GM13977 (cell line): ENCODE measurements around the gene IL1F10.

Experiments
- DNase-seq: peaks from one replicate; pipeline ENCODE4 v3.0.0; 2012; ENCODE audit warnings: low spot score
- in situ Hi-C: fragments of 300-500 bp; cut with MboI; formaldehyde crosslinking; loops from one replicate; pipeline ENCODE4 v1.12.0; 2022; ENCODE audit warnings: low sequenced_read_pairs, low pct_unique_long_range_greater_than_20kb, mixed read lengths, inconsistent platforms; ENCODE audit not compliant: unreplicated experiment
- TF ChIP-seq, protein P1 (sequence below): IDR thresholded peaks from 2 replicates; pipeline ENCODE4 v1.5.1; 2012; ENCODE audit warnings: mild to moderate bottlenecking, control low read depth; ENCODE audit not compliant: insufficient read depth; ENCODE audit errors: extremely low read depth, missing control alignments

Gene IL1F10

DNA sequence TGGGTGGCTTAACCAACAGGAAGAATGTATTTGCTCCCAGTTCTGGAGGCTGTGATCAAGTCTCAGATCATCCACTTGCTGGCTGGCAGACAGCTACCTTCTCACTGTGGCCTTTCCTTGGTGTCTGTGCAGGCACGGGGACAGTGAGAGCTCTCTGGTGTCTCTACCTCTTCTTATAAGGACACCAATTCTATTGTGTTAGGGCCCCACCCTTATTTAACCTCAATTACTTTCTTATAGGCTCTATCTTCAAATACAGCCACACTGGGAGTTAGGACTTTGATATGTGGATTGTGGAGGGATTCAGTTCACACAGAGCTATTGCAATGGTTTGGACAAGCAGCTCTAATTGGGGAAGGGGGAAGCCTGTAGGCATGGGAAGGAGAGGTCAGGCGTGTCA, 34.4 kb downstream of the IL1F10 start:
- no peak for DNase-seq
- in situ Hi-C loops = no loop called here
- TF ChIP-seq, protein P1, sequence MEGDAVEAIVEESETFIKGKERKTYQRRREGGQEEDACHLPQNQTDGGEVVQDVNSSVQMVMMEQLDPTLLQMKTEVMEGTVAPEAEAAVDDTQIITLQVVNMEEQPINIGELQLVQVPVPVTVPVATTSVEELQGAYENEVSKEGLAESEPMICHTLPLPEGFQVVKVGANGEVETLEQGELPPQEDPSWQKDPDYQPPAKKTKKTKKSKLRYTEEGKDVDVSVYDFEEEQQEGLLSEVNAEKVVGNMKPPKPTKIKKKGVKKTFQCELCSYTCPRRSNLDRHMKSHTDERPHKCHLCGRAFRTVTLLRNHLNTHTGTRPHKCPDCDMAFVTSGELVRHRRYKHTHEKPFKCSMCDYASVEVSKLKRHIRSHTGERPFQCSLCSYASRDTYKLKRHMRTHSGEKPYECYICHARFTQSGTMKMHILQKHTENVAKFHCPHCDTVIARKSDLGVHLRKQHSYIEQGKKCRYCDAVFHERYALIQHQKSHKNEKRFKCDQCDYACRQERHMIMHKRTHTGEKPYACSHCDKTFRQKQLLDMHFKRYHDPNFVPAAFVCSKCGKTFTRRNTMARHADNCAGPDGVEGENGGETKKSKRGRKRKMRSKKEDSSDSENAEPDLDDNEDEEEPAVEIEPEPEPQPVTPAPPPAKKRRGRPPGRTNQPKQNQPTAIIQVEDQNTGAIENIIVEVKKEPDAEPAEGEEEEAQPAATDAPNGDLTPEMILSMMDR = no peak

DNA sequence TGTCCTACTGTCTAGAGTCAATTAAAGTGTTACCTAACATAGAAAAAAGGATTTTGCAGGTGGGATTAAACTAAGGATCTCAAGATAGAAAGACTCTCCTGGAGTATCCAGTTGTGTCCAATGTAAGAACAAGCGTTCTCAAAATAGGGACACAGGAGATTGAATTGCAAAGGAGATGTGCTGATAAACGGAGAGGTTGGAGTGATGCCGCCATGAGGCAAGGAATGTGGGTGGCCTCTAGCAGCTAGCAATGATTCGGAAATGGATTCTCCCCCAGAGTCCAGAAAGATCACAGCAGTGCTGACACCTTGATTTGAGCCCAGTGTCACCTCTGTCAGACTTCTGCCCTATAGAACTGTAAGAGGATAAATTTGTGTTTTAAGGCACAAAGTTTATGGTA, 35.5 kb downstream of the IL1F10 start:
- TF ChIP-seq, protein P1 = no peak
- no peak for DNase-seq
- in situ Hi-C loops = no loop called here

DNA sequence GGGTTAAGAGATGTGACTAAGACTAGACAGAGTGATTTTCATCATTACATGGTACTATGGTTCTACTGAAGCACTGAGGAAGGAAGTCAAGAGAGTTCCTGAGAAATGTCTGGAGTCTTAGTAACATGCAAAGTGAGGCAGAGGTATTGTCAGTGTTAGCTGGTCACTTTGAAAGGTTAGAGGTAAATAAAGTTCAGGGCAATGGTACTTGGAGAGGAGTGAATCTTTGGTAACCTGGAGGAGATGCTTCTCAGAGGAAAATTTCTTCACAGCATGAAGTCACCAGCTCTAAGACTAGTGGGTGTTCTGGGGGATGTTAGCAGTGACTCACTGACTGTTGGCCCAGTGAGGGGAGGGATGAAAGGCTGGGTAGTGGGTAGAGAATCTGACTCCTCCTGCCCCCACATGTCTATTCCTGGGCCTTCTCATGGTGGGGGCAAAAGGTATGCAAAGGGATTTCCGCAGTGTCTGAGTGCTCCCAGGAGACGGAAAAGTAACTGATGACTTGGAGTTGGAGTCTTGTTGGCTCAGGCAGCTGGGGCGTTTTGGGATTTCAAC, 36.4 kb downstream of the IL1F10 start:
- in situ Hi-C loops = no loop called here

DNA sequence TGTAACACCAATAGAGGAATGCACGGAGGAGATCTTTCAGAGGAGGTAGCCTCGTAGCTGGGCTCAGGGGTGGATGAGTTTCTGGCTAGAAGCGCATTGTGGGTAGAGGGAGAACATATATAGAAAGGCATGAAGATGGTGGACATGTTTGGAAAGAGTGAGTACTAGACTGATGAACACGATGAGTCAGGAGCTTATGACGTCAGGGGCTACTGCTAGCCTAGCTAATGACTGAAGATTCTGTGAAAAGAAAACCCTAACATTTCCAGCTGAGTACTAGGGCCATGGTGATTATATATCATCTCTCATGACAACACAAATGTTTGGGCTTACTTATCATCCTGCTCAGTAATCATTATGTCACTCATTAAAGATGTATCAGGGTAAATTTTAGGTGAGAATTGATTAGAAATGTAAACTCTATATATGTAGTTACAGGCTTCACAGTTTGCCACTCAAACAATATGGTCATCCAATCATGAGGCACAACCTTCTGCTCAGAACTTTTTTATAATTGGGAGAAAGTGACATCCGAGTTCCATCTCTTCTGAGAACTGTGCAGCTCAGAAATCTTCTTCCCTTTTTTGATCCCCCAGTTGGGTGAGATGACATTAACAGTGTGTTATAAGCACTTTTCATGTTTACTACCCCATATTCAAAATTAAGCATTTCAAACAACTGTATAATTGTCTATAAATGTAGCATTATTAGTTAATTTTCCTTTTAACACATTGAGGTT, 37.4 kb downstream of the IL1F10 start:
- TF ChIP-seq, protein P1 = no peak
- in situ Hi-C loops = no loop called here
- DNase-seq = no peak

More for the DNA sequence above, 36.4 kb downstream of the IL1F10 start:
- TF ChIP-seq, protein P1 = no peak
- no peak for DNase-seq

DNA sequence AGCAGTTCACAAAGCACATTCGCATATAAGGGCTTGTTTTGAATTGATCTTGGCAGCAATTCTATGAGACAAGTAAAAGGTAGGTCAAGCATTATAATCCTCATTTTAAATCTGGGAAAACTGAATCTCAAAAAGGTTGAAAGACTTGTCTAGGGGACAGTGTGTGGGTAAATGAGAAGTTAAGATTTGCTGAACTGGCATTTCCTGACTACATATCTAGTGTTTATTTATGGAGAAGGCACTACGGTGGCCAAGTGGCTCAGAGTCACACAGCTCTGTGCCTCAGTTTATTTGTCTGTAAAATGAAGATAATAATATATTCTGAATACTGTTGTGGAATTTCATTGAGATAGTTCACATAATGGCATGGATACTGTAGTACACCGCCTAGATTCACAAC, 43.4 kb downstream of the IL1F10 start:
- in situ Hi-C loops = no loop called here
- DNase-seq = no peak
- TF ChIP-seq, protein P1 = no peak

DNA sequence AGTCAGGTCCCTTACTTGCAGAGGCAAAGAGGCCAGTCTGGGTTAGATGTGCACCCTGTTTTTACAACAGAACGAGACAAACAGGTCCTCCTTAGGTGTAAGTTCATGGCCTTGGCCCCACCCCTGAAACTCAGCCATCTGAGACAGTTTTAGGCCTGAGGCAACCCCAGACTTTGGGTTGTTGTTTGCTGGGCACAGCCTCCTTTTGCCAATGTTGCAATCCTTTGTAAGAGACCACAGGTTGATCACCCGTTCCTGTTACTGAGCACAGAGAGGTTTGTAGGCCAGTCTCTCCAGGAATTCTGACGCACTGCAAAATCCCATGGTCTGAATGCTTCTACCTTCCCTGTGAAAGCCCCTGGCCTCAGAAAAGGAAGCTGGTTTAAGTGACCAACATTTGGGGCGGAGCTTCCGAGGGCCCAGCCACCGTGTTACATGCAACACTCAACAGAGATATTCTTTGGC, 44.1 kb downstream of the IL1F10 start:
- TF ChIP-seq, protein P1 = no peak
- in situ Hi-C loops = no loop called here
- DNase-seq = no peak
